ENCODE measurements around the gene HSPA1L. TPM values are rescaled to one million over a fixed set of nuclear protein-coding genes. Genes with fewer than 3 reads are reported as not detected.
A peak's percentile ranks its signal among the peaks of the same experiment; 100 is the strongest.

HSPA1L gene
- total RNA-seq, 4 donors from 2014 or later, result 0.88 to 1.7 (median 1.5) TPM; not detected in 1

DNA sequence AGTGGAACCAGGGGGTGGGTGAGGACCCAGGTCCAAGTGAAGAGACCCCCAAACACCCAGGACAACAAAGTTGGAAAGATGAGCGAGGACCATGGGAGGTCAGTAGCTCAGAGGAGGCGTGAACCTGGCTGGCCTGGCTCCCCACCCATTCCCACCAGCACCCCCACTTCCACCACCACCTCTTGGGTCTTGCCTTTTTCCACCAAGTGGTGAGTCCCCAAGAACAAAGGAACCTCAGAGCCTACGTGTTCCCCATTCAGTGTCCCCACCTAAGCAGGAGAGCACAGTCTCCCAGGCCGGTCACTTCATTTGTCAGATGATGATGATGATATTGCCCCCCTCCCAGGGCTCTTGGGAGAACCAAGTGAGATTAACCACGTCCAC, 37.4 kb downstream of the HSPA1L start:
- no peaks in the 10 kb centered on the region for H3K9me3 ChIP-seq
- no peak for DNase-seq
- peak overlapping the region; percentile 45 to 76 (median 56) for H3K27ac ChIP-seq
- TF ChIP-seq, protein P1, sequence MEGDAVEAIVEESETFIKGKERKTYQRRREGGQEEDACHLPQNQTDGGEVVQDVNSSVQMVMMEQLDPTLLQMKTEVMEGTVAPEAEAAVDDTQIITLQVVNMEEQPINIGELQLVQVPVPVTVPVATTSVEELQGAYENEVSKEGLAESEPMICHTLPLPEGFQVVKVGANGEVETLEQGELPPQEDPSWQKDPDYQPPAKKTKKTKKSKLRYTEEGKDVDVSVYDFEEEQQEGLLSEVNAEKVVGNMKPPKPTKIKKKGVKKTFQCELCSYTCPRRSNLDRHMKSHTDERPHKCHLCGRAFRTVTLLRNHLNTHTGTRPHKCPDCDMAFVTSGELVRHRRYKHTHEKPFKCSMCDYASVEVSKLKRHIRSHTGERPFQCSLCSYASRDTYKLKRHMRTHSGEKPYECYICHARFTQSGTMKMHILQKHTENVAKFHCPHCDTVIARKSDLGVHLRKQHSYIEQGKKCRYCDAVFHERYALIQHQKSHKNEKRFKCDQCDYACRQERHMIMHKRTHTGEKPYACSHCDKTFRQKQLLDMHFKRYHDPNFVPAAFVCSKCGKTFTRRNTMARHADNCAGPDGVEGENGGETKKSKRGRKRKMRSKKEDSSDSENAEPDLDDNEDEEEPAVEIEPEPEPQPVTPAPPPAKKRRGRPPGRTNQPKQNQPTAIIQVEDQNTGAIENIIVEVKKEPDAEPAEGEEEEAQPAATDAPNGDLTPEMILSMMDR (IDR thresholded peaks at IDR 0.05), result no peak
- TF ChIP-seq POLR2A (IDR thresholded peaks at IDR 0.05), result no peak
- H3K36me3 ChIP-seq, result peaks cover 0 to 47% (median 0%) of the 10 kb centered on the region in 3 donors
- H3K27me3 ChIP-seq, result no peaks in the 10 kb centered on the region
- H3K4me1 ChIP-seq, result peaks cover 0 to 30% (median 8%) of the 10 kb centered on the region in 4 donors
- no peak overlapping the region for H3K4me3 ChIP-seq

DNA sequence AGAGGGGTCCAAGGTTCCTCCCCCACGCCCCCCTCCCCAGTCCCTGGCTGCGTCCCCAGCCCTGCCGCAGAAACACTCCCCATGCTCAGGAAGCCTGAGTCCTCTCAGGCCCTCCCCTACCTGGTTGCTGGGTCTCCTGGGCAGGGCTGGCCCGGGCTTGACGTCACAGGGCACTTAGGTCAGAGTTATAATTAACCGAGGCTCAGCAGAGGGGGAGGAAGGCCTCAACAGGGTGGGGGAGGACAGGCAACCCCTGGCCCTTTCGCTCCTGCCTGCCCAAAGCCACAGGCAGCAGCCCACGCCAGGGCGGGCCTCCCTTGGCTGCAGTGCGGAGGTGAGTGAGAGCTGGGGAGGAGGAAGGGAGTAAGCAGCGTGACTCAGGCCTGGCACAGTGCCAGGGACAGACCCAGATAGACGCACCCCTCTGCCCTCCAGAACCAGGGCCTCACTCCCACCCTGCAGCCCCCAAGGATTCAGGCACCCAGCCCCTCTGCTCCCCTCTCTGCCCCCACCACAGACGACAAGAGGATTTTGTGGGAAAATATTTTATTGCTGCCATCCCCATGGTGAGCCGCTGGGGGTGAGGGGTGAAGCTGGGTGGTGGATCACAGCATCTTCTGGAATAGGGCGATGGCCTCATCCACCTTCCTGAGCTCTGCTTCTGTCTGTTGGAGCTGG, 38.0 kb downstream of the HSPA1L start, which contains the start of gene VWA7:
Gene VWA7, minus strand, starts transcription at position 340 of the 678 bp plus-strand sequence. CDS start 549 bp downstream, outside the sequence.
- H3K36me3 ChIP-seq, result peaks cover 0 to 42% (median 0%) of the 10 kb centered on the region in 3 donors
- peak within 1 kb of the TSS in 2 of 4 donors; percentile 26 to 36 for H3K4me3 ChIP-seq
- H3K27ac ChIP-seq, result peak within 1 kb of the TSS; percentile 45 to 76 (median 56)
- no peaks in the 10 kb centered on the region for H3K9me3 ChIP-seq
- H3K27me3 ChIP-seq, result no peaks in the 10 kb centered on the region
- H3K4me1 ChIP-seq, result peaks cover 0 to 31% (median 8%) of the 10 kb centered on the region in 4 donors
- DNase-seq, result peak; percentile 58 to 90 (median 85)
- peak; percentile 34 to 68 for TF ChIP-seq POLR2A (IDR thresholded peaks at IDR 0.05)
- TF ChIP-seq, protein P1 (IDR thresholded peaks at IDR 0.05), result peak in 2 of 6 experiments; percentile 4 to 12

DNA sequence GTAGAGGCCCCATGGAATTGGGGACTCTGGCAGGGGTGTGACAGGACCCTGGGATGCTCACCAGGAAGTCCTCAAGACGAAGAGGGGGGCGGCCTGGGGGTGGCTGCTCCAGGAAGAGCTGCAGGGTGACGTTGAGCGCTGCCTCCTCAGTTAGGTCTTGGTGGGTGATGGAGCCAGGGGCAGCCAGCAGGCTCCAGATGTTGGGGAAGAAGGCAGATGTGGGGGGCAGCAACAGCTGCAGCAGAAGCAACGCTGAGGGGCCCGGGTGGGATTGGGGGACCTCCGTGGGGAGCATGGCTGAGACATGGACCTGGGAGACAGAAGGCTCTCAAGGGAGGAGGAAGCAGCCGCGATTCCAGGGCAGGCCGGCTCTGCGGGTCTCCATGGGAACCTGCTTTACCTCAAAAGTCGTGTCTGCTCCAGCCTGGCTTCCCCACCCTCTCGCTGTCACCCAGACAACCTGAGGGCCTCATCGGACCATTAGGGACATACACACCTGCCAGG, 38.5 kb downstream of the HSPA1L start:
- H3K4me3 ChIP-seq, result peak overlapping the region in 2 of 4 donors; percentile 26 to 36
- peaks cover 0 to 36% (median 0%) of the 10 kb centered on the region in 3 donors for H3K36me3 ChIP-seq
- peak overlapping the region; percentile 45 to 76 (median 56) for H3K27ac ChIP-seq
- no peaks in the 10 kb centered on the region for H3K27me3 ChIP-seq
- DNase-seq, result no peak
- H3K4me1 ChIP-seq, result peaks cover 0 to 31% (median 8%) of the 10 kb centered on the region in 4 donors
- TF ChIP-seq, protein P1 (IDR thresholded peaks at IDR 0.05), result no peak
- no peak for TF ChIP-seq POLR2A (IDR thresholded peaks at IDR 0.05)
- no peaks in the 10 kb centered on the region for H3K9me3 ChIP-seq

DNA sequence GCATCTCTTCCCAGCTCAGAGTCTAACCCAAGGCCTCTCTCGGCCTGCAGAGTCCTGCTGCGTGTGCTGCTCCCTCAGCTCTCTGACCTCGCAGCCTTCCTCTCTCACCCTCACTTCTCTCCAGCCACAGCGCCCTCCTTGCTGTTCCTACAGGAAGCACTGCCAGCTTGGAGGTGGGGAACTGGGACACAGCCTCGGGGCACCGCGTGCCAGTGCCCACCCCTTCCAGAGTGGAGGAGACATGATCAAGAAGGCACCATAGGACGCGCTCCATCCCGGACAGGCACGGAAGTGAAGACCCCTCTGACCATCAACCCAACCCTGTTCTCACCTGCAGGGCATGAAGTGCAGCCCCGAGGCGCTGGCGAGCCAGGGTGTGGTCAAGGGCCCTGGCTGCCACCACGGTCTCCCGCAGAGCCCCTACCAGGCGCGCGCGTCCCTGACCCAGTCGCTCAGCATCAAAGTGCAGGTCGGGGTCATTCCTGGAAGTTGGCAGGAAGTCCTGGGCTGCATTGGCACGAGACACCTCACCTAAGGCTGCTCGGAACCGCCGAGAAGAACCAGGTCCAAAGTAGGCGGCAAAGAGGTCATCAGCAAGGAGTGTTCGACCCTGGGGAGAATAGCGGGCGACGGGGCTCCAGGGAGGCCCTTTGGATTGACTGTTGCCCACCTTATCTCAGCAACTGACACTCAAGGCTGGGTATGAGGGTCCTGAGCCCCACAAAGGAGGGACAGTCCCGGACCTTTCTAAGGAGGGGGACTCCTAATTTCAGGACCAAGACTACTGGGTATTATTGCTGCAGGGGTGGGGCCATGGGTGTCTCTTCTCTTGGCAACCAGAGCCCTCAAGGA, 39.2 kb downstream of the HSPA1L start:
- no peak for DNase-seq
- Histone ChIP-seq H3K4me1 (peaks cover 0 to 31% (median 8%) of the 10 kb centered on the region in 4 donors), H3K36me3 (peaks cover 0 to 29% (median 0%) of the 10 kb centered on the region in 3 donors), H3K4me3 (peak overlapping the region in 1 of 4 donors; percentile 36), H3K9me3 (no peaks in the 10 kb centered on the region), H3K27ac (peak overlapping the region in 2 of 4 donors; percentile 57 to 76), H3K27me3 (no peaks in the 10 kb centered on the region)
- TF ChIP-seq POLR2A (IDR thresholded peaks at IDR 0.05), result no peak
- TF ChIP-seq, protein P1 (IDR thresholded peaks at IDR 0.05), result no peak

DNA sequence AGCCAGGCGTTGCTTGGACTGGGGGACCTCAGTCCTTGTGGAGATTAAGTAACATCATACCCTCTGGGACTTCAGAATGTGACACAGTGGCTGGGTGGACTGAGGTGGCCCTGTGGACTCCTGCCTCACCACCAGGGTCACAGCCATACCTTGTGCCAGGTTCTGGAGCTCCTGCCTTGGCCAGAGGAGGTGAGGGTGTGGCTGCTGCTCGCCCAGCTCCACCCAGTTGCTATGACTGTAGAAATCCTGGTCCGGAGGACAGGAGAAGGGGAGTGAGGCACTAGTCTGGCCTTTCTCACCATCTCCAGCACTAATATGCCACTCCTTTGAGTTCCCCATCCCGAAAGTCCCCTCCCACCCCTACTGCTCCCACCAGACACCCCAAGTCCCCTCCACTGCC, 39.9 kb downstream of the HSPA1L start:
- Histone ChIP-seq H3K9me3 (no peaks in the 10 kb centered on the region), H3K4me3 (no peak overlapping the region), H3K27me3 (no peaks in the 10 kb centered on the region), H3K4me1 (peaks cover 0 to 33% (median 8%) of the 10 kb centered on the region in 4 donors), H3K36me3 (peaks cover 0 to 23% (median 0%) of the 10 kb centered on the region in 3 donors), H3K27ac (peak overlapping the region in 2 of 4 donors; percentile 57 to 76)
- TF ChIP-seq POLR2A (IDR thresholded peaks at IDR 0.05), result peak in 1 of 2 donors; percentile 30
- TF ChIP-seq, protein P1 (IDR thresholded peaks at IDR 0.05), result peak in 3 of 6 experiments; percentile 49 to 57 (median 56)
- DNase-seq, result peak in 2 of 3 donors; percentile 74 to 82
